NCI-H1417 (cell line): ENCODE data around the gene WHRN.

Source experiments
- DNase-seq, 3 experiments: peaks; one replicate each; lab custom pipeline; 2025; lab: John Stamatoyannopoulos, UW

WHRN gene

GRCh38 chr9:114472765-114473446, 32.4 kb downstream of the WHRN start:
- no peak for DNase-seq

- DNase-seq = no peak
Observed at GRCh38 chr9:114471157-114471556, 34.1 kb downstream of the WHRN start.

- no peak for DNase-seq
Observed at GRCh38 chr9:114470581-114470980, 34.7 kb downstream of the WHRN start.

GRCh38 chr9:114470121-114470520, 35.2 kb downstream of the WHRN start:
- DNase-seq = no peak

DNA sequence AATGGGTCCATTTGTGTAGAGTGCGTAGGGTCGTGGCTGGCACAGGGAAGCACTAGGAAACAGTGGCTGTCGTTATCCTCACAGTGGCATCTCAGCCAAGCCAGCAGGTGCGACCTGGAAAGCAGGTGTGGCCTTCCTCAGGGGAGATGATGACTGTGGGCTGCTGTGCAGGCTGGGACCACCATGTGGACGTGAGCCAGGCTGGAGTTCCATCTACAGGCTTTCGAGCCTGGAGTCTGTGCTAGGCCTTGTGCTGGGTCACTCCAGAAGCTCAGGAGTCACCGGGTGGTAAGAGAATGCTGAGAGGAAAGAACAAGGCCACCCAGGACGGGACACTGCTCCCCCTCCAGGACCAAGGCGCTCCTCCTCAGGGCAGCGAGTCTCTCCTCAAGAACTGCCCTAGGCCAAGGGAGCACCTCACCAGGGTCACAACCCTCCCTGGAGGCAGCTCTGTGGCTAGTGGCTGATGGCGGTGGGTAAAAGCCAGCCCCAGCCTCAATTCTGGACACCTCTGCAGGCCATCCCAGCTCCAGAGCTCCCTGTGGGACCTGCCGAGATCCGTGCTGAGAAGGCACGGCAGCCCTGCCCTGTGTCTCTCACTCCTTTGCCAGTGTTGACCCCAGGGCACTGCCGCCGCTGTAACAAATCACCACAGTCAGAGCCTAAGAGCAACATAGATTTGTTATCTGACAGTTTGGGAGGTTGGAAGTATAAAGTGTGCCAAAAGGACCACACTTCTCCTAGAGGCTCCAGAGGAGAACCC, 36.0 kb downstream of the WHRN start:
- no peak for DNase-seq

- DNase-seq = no peak
Observed at GRCh38 chr9:114467910-114468309, 37.4 kb downstream of the WHRN start.

DNA sequence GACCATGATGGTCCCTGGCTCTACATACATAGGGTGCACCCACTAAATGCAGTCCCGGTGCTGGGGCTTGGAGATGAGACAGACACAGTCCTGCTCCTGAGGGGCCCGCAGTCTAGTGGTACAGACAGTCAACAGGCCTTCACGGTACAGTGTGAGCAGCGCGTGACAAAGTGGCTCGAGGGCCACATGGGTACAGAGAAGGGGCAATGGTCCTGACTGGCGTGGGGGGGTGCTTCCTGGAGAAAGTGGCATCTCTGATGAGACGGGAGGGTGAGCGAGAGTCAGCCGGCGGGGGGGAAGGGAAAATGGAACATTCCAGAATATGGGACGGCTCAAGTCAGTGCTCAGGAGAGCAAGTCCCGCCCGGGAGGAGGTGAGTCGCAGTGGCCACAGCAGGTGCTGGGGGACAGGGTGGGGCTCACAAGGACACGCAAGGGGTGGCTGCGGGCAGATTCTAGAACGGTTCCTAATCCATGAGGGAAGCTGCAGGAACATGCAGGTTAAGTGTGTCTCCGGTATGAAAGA, 38.0 kb downstream of the WHRN start:
- DNase-seq = no peak

- peak in 2 of 3 experiments; percentile 80 to 95 for DNase-seq
Observed at GRCh38 chr9:114465906-114466900, 39.1 kb downstream of the WHRN start.

DNA sequence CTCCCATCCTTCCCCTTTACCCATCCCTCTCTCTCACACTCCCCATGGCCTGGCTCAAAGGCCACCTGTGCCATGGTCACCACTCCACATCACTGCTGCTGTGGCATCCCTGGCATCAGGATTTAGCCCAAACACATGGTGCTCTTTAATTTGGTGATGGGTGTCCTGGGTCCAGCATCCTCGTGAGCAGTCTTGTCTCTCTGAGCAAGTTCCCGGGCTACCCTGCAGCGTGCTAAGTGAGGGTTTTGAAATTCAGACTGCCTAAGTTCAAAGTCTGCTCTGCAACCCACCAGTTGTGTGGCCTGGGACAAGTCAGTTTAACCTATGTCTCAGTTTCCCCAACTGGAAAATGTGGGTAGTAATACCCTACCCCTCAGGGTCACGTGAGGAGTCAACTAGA, 39.9 kb downstream of the WHRN start:
- DNase-seq = no peak

DNA sequence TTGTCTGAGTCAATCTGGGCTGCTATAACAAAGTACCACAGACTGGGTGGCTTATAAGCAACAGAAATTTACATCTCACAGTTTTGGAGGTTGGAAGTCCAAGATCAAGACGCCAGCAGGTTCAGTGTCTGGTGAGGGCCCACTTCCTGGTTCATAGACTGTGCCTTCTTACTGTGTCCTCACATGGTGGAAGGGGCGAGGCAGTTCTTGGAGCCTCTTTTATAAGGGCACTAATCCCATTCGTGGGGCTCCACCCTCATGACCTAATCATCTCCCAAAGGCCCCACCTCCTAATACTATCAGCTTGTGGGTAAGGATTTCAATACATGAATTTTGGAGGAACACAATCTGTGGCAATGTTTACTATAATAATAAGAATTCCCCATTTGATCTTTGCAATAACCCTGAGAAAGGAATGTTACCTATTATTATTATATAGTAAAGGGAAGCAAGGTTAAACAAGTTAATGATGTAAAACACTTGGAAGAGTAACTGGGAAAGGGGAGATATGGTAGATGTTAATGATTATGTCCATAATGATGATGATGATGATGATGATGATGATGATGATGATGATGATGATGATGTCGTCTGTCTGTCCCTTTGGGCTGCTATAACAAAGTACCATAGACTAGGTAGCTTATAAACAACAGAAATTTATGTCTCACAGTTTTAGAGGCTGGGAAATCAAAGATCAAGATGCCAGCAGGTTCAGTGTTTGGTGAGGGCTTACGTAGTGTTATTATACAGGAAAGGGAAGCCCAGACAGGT, 40.8 kb downstream of the WHRN start:
- no peak for DNase-seq

GRCh38 chr9:114462791-114463190, 42.5 kb downstream of the WHRN start:
- no peak for DNase-seq

GRCh38 chr9:114461468-114461867, 43.8 kb downstream of the WHRN start:
- DNase-seq = peak in 1 of 3 experiments; percentile 67

GRCh38 chr9:114460513-114461199, 44.6 kb downstream of the WHRN start:
- DNase-seq = peak in 2 of 3 experiments; percentile 83 to 95

DNA sequence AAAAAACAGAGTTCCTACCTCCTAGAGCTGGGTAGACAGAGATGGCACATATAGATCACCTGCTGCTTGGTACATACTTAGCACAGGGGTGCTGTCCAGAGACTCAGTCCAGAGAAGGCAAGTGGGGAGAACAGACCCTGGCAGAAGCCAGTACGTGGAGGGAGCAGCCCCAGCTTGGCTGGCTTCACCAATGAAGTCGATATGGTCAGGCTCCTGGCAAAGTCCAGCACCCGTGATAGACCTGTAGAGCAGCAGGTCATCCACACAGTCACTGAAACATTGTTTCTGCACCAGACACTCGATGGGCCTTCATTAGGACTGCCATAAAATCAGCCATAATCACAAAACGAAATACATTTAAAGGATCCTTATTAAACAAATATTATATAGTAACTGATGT, 45.8 kb downstream of the WHRN start:
- DNase-seq = no peak

DNA sequence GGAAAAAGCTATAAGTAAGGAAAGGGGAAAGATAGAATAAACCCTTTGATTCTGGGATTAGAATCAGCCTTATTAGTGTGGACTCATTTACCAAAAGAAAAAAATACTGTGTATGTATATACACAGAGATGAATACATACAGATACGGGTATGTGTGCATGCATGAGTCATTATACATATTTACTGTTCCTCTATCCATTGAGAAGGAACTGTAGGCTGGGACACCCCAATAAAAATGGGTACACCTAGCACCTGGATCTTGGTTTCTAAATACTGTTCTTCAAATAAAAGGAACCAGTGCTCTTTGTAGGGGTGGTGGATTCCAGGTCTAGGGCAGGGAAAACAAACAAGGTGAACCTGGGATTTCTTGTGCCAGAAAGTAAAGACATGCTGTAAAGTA, 48.3 kb downstream of the WHRN start:
- DNase-seq = no peak

- DNase-seq = no peak
Observed at GRCh38 chr9:114454652-114455051, 50.6 kb downstream of the WHRN start.

GRCh38 chr9:114452219-114453165, 52.8 kb downstream of the WHRN start:
- peak; percentile 64 to 92 (median 81) for DNase-seq

DNA sequence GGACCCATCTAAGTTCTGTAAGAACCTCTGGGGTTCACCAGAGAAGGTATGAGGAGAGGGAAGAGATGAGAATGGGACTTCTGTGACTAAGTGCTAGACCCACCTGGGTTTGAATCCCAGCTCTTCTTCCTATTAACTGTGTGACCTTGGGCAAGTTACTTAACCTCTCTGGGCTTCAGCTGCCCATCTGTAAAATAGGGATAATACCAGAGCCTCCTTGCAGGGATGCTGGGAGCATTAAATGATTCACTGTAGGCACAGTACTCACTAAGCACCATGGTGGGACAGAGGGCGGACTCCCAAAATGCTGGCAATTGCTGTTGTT, 53.6 kb downstream of the WHRN start:
- no peak for DNase-seq

- peak in 1 of 3 experiments; percentile 36 for DNase-seq
Observed at GRCh38 chr9:114450833-114451706, 54.2 kb downstream of the WHRN start.
